Neutrophil (primary cell): ENCODE results near the gene MREG.
"Not testable (repeated sequence)": the region's sequence is repeated elsewhere in the genome, so short reads cannot be mapped to it uniquely, and the experiment has no call there.

ENCODE experiments used
- H3K27ac ChIP-seq: fragments of 200-600 bp; sonication (generic); 2 replicates; pipeline ENCODE4 v1.5.1; 2016; ENCODE audit warnings: mild to moderate bottlenecking, moderate library complexity
- H3K27me3 ChIP-seq: fragments of 200-600 bp; sonication (generic); 2 replicates; pipeline ENCODE4 v1.6.0; 2016; ENCODE audit warnings: mild to moderate bottlenecking
- H3K36me3 ChIP-seq: fragments of 200-600 bp; sonication (generic); 2 replicates; pipeline ENCODE4 v1.5.1; 2017
- H3K4me1 ChIP-seq, 2 experiments: fragments of 200-600 bp in 1 of 2; sonication (generic) in 1 of 2; 1 replicate in 1 of 2; 2 replicates in 1 of 2; pipeline versions ENCODE4 v1.5.1 to v1.6.1; 2013 to 2016; ENCODE audit warnings: low read depth in 1 of 2, low read length in 1 of 2, mild to moderate bottlenecking in 1 of 2, moderate library complexity in 1 of 2; ENCODE audit not compliant: control insufficient read depth in 1 of 2, insufficient read depth in 1 of 2
- H3K4me3 ChIP-seq, 2 experiments: fragments of 200-600 bp in 1 of 2; sonication (generic) in 1 of 2; 1 replicate in 1 of 2; 2 replicates in 1 of 2; pipeline ENCODE4 v1.5.1; 2013 to 2016; ENCODE audit warnings: low read depth in 1 of 2, low read length in 1 of 2, mild to moderate bottlenecking in 1 of 2, moderate library complexity in 1 of 2
- H3K9me3 ChIP-seq: fragments of 200-600 bp; sonication (generic); 2 replicates; pipeline ENCODE4 v1.5.1; 2016
- CTCF ChIP-seq: fragments of 200-600 bp; sonication (generic); IDR thresholded peaks from 2 replicates; pipeline ENCODE4 v1.5.1; 2016; ENCODE audit warnings: antibody characterized with exemption

MREG gene

GRCh38 chr2:215974700-215975429 is 38.5 kb downstream of the MREG start:
- H3K27ac ChIP-seq, result no peak overlapping the region
- no peaks in the 10 kb centered on the region for H3K36me3 ChIP-seq
- H3K27me3 ChIP-seq, result no peaks in the 10 kb centered on the region
- no peak for TF ChIP-seq CTCF
- H3K9me3 ChIP-seq, result no peaks in the 10 kb centered on the region
- peaks cover 7 to 9% of the 10 kb centered on the region in 2 experiments for H3K4me1 ChIP-seq
- H3K4me3 ChIP-seq, result no peak overlapping the region

GRCh38 chr2:215973954-215974699 is 39.2 kb downstream of the MREG start:
- Histone ChIP-seq H3K27ac (no peak overlapping the region), H3K27me3 (no peaks in the 10 kb centered on the region), H3K36me3 (no peaks in the 10 kb centered on the region), H3K4me3 (no peak overlapping the region), H3K9me3 (no peaks in the 10 kb centered on the region), H3K4me1 (peaks cover 7 to 9% of the 10 kb centered on the region in 2 experiments)
- TF ChIP-seq CTCF, result no peak

- Histone ChIP-seq H3K27ac (no peak overlapping the region), H3K4me3 (no peak overlapping the region), H3K4me1 (peaks cover 7 to 9% of the 10 kb centered on the region in 2 experiments)
Measured at GRCh38 chr2:215973145-215973792, 40.1 kb downstream of the MREG start.

GRCh38 chr2:215971671-215972070 is 41.7 kb downstream of the MREG start:
- Histone ChIP-seq H3K27ac (no peak overlapping the region), H3K9me3 (no peaks in the 10 kb centered on the region), H3K36me3 (no peaks in the 10 kb centered on the region), H3K4me1 (peaks cover 7 to 9% of the 10 kb centered on the region in 2 experiments), H3K4me3 (no peak overlapping the region), H3K27me3 (no peaks in the 10 kb centered on the region)
- TF ChIP-seq CTCF, result no peak

More at GRCh38 chr2:215973145-215973792, 40.1 kb downstream of the MREG start:
- no peaks in the 10 kb centered on the region for H3K27me3 ChIP-seq
- no peaks in the 10 kb centered on the region for H3K36me3 ChIP-seq
- TF ChIP-seq CTCF, result no peak
- H3K9me3 ChIP-seq, result no peaks in the 10 kb centered on the region

DNA sequence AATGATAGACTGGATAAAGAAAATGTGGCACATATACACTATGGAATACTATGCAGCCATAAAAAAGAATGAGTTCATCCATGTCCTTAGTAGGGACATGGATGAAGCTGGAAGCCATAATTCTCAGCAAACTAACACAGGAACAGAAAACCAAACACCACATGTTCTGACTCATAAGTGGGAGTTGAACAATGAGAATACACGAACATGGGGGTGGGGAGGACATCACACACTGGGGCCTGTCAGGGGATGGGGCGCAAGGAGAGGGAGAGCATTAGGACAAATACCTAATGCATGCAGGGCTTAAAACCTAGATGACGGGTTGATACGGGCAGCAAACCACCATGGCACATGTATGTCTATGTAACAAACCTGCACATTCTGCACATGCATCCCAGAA is 42.5 kb downstream of the MREG start:
- not testable (repeated sequence) for H3K4me3 ChIP-seq, H3K9me3 ChIP-seq, H3K36me3 ChIP-seq, H3K27me3 ChIP-seq, H3K27ac ChIP-seq, H3K4me1 ChIP-seq
